Femur (tissue), 1 donor: Measurements from ENCODE around the gene FANCI.
"Not testable (repeated sequence)": the region's sequence is repeated elsewhere in the genome, so short reads cannot be mapped to it uniquely, and the experiment has no call there.

ENCODE experiments used
- DNase-seq: peaks from one replicate; pipeline ENCODE4 v3.0.0-alpha.2; 2017

The FANCI gene

GRCh38 chr15:89226359-89227221 lies 17.2 kb upstream of the FANCI start:
- no peak for DNase-seq

GRCh38 chr15:89227425-89227824 lies 16.4 kb upstream of the FANCI start:
- no peak for DNase-seq

GRCh38 chr15:89230277-89230676 lies 13.5 kb upstream of the FANCI start:
- DNase-seq = no peak

GRCh38 chr15:89231832-89232231 lies 11.9 kb upstream of the FANCI start:
- DNase-seq = no peak

GRCh38 chr15:89239883-89240810 lies 3.6 kb upstream of the FANCI start:
- DNase-seq = not testable (repeated sequence)

GRCh38 chr15:89243046-89243690 lies 611 bp upstream of the FANCI start:
- no peak for DNase-seq

GRCh38 chr15:89244574-89244903 lies 760 bp downstream of the FANCI start:
- DNase-seq = no peak

- no peak for DNase-seq
Measured at GRCh38 chr15:89247446-89247845, 3.7 kb downstream of the FANCI start.

- no peak for DNase-seq
Measured at GRCh38 chr15:89248584-89248983, 4.8 kb downstream of the FANCI start.

- not testable (repeated sequence) for DNase-seq
Measured at GRCh38 chr15:89250142-89250541, 6.4 kb downstream of the FANCI start.

- DNase-seq = not testable (repeated sequence)
Measured at GRCh38 chr15:89277281-89277680, 33.5 kb downstream of the FANCI start.

- DNase-seq = no peak
Measured at GRCh38 chr15:89278307-89278706, 34.5 kb downstream of the FANCI start.

- no peak for DNase-seq
Measured at GRCh38 chr15:89282631-89283030, 38.9 kb downstream of the FANCI start.

- no peak for DNase-seq
Measured at GRCh38 chr15:89283201-89283600, 39.4 kb downstream of the FANCI start.

GRCh38 chr15:89291934-89292438 lies 48.2 kb downstream of the FANCI start:
- DNase-seq = no peak

- DNase-seq = no peak
Measured at GRCh38 chr15:89293012-89293411, 49.2 kb downstream of the FANCI start.

- DNase-seq = no peak
Measured at GRCh38 chr15:89299896-89300295, 56.1 kb downstream of the FANCI start.

- DNase-seq = no peak
Measured at GRCh38 chr15:89301304-89302089, 57.7 kb downstream of the FANCI start.

- DNase-seq = no peak
Measured at GRCh38 chr15:89303986-89304385, 60.2 kb downstream of the FANCI start.

GRCh38 chr15:89305395-89305794 lies 61.6 kb downstream of the FANCI start:
- no peak for DNase-seq

- no peak for DNase-seq
Measured at GRCh38 chr15:89307046-89307587, 63.3 kb downstream of the FANCI start.

- no peak for DNase-seq
Measured at GRCh38 chr15:89307791-89308190, 64.0 kb downstream of the FANCI start.
